ENCODE measurements around the gene RAP1B.
"Not testable (repeated sequence)": the region's sequence is repeated elsewhere in the genome, so short reads cannot be mapped to it uniquely, and the experiment has no call there.

The RAP1B gene

DNA sequence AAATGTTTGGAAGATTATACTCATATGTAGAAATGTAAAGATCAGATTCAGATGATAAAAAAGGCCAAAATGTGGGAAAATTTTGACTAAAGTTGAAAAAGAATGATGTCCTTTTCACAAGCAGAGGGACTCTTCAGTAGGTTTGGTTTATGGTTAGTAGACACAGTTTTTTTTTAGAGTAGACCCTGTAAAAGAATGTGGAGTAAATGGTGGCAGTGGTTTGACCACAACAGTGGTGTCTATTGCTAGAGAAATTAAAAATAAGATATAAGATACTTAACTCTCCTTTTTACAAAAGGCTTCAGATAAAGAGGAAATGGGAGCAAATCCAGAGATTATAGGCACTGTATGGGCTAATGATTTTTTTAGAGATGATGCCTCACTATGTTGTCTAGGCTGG lies 21.8 kb downstream of the RAP1B start:
- in situ Hi-C loops (cut with MboI; ENCODE audit: low sequenced_read_pairs): no loop called here

DNA sequence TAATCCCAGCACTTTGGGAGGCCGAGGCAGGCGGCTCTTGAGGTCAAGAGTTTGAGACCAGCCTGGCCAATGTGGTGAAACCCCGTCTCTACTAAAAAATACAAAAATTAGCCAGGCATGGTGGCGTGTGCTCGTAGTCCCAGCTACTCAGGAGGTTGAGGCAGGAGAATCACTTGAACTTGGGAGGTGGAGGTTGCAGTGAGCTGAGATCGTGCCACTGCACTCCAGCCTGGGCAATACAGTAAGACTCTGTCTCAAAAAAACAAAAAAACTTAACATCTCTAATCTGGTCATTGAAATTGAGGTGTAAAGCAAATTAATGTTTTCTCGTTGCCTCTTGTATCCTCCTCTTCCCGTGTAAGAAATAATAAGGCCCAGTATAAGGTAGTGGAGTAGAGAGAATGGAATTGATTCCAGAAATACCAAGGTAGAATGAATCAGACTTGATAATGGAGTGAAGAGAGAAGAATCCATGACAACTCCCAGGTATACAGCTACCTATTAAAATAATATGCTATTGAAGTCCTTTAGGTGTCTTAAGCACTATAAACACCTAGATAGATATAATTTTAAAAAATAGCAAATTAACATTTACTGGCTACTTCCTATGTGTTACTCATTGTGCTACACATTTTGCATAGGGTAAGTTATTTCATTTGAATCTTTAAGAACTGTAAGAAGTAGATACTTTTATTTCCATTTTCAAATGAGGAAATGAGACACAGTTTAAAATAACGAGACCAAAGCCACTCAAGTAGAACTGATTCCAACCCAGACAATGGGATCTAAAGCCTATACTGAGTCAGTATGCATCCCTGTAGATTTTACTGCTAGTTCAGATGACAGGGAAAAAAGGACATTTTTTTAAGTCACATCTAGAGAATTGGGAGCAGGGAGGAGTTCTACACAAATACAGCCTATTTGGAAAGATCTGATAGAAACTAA lies 23.2 kb downstream of the RAP1B start:
- in situ Hi-C loops (cut with MboI; ENCODE audit: low sequenced_read_pairs): no loop called here

DNA sequence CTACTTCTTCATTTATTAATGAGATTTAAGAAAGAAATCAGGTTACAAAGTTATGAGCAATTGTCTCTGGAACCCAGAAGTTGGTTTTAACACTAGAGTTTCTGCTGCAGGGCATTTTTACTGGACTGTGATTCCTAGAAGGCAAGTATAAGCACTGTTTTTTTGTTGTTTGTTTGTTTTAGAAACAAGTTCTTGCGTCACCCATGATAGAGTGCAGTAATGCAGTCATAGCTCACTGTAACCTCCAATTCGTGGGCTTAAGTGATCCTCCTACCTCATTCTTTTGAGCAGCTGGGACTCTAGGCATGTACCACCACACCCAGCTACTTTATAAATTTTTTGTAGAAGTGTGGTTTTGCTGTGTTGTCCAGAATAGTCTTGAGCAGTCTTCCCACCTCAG lies 25.6 kb downstream of the RAP1B start:
- in situ Hi-C loops (cut with MboI; ENCODE audit: low sequenced_read_pairs): no loop called here

DNA sequence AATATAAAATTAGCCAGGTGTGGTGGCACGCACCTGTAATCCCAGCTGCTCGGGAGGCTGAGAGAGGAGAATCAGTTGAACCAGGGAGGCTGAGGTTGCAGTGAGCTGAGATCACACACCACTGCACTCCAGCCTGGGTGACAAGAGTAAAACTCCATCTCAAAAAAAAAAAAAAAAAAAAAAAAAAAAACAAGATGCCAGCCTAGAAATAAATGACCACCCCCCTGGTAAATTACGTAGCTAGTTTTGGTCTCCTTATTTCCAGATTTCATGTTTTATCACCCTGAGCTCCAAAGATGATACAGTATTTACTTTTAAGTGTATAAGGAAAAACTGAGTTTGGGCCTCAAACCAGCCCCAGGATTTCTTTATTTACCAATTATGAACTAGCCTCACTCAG lies 26.7 kb downstream of the RAP1B start:
- in situ Hi-C loops (cut with MboI; ENCODE audit: low sequenced_read_pairs): not testable (repeated sequence)

DNA sequence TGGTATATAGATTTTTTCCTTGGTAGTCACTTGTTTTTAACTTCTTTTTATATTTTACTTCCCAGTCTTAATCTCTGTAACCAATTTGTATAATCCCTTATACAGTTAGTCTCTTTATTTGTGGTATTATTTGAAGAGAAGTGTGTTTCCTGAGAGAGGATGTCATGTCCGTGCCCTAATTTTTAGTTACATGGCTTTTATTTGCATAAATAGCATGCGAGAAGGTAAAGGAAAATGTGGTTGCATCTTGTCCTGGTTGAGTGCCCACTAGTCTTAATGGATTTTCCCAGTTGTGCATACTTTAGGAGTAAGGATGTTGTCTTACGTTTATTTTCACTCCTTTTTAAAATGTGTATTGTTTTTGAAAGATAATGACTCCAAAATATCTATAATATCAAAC lies 27.5 kb downstream of the RAP1B start:
- in situ Hi-C loops (cut with MboI; ENCODE audit: low sequenced_read_pairs): no loop called here

DNA sequence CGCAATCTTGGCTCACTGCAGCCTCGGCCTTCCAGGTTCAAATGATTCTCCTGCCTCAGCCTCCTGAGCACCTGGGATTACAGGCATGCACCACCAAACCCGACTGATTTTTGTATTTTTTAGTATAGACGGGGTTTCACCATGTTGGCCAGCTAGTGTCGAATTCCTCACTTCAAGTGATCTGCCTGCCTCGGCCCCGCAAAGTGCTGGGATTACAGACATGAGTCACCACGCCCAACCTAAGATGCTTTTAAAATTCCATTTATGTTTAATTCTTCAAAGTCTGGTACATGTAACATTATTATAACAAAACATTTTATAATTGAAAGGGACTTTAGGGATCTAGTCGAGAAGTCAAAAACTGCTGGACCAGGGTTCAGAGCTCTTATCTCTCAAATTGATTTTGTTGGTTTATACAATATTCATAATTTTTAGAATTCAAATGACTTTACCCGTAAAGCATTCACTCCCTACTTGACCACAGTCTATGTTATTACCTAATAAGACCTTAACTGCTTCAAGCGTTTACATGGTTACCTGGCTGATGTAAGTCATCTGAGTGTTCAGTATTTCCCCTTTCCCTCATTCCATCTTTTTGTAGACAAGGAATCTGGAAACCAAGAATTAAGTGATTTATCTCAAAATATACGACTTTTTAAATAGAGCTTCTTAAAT lies 28.2 kb downstream of the RAP1B start:
- in situ Hi-C loops (cut with MboI; ENCODE audit: low sequenced_read_pairs): no loop called here

DNA sequence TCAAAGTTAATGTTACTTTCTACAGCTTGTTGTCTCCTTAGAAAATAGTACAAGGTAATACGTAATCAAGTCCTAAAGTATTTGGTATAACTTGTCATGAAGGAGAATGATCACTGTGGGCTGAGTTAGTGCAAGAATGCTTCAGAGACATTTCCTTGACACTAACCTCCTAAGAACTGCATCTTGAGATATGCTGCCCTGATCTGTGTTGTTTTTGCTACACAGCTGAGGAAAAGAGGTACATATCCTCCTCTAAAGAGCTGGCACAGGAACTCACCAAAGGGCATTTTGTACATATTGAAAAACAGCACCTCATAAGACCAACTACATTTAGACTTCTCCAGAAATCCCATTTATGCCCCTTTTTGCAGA lies 28.7 kb downstream of the RAP1B start:
- in situ Hi-C loops (cut with MboI; ENCODE audit: low sequenced_read_pairs): no loop called here

DNA sequence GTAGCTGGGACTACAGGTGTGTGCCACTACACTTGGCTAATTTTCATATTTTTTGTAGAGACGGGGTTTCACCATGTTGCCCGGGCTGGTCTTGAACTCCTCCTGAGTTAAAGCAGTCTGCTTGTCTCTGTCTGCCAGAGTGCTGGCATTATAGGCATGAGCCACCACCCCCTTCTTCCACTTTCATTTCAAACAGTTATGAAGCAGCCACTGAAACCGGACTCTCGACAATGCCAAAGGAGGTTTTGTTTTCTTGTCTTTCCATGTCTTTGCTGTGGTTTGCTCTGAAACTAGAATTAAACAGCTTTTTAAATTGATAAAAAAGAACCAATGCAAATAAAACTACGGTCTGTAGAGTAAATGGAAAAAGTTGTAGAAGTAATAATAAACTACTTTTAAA lies 30.4 kb downstream of the RAP1B start:
- in situ Hi-C loops (cut with MboI; ENCODE audit: low sequenced_read_pairs): no loop called here

DNA sequence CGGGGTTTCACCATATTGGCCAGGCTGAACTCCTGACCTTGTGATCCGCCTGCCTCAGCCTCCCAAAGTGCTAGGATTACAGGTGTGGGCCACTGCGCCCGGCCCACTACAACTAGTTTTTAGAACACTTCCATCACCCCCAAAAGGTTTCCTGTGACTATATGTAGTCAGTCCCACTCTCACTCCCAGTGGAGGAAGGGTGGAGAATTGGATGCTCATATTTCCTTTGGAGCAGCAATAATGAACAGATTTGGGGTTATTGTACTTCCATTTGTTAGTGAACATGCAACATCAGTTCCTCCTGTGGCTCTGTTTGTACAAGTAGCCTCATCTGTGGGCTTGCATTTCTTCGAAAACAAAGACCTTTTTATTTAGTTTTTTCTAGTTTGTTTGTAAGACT lies 35.8 kb downstream of the RAP1B start:
- in situ Hi-C loops (cut with MboI; ENCODE audit: low sequenced_read_pairs): no loop called here

DNA sequence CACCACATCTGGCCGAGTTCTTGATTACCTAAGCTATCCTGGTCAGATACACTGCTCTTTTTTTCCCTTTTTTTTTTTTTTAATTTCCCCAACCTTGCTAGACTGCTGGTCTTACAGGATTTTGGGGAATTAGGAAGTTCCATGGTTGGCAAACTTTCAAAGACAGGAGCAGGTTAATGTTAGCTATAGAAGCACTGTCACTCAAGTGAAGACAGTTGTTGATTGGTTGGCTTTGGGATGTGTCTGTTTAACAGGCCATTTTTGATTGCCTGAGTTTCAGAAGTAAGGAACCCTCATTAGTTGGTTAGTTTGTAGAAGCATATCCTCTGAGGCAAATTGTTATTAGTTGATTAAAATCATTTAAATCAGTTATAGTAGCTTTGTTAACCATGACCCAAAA lies 36.8 kb downstream of the RAP1B start:
- in situ Hi-C loops (cut with MboI; ENCODE audit: low sequenced_read_pairs): no loop called here

DNA sequence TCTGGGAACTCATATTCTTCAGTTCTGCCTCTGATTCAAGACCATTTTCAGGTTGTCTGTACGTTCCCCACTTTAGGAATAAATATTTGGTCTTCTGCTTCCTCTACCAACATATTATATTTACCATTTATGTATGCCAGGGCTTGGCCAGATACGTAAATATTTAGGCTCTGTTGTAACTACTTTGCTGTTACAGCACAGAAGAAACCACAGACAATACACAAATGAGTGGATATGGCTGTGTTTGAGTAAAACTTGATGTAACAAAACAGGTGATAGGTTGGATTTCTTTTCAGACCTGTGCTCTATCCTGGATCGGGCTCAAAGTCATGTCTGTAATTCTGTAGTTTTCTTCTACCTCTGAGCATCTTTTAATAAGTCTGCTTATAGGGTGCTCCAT lies 37.5 kb downstream of the RAP1B start:
- in situ Hi-C loops (cut with MboI; ENCODE audit: low sequenced_read_pairs): no loop called here

DNA sequence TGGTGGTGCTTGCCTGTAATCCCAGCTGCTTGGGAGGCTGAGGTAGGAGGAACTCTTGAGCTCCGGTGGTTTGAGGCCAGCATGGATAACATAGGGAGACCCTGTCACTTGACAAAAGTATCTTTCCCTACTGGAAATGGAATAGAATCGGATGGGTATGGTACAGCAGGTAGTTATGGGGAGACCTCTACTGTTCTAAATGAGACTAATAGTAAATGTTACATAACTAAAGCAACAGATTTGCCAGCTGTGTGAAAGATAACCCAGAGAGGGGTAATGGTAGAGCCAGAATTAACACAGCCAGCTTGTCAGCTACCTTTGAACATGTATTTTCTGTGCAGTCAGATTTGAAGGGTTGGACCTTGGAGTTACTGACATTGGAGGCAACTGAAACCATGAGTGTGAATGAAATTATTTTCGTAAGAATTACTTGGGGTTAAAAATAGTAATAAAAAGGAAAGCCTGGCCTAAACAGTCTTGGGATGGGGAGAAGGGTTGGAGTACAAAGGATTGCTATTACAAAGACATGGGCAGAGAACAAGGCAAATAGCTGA lies 54.4 kb downstream of the RAP1B start:
- in situ Hi-C loops (cut with MboI; ENCODE audit: low sequenced_read_pairs): no loop called here

DNA sequence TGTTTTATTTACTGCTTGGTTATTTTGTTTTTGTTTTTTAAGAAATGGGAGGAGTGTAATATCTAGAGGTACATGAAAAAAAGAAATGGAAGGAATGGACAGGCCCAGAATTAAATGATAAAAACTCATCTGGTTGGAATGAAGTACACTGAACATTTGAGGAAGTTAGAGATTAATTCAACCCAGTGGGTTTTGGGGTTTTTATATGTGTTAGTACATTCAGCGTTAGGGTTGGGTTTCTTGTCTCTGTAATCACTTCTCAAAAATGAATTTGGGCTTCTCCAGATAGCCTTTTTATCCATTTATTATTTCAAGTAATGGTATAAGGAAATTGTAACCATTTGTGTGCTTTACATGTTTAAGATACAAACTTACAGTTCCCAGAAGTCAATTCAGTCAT lies 56.6 kb downstream of the RAP1B start:
- in situ Hi-C loops (cut with MboI; ENCODE audit: low sequenced_read_pairs): no loop called here

DNA sequence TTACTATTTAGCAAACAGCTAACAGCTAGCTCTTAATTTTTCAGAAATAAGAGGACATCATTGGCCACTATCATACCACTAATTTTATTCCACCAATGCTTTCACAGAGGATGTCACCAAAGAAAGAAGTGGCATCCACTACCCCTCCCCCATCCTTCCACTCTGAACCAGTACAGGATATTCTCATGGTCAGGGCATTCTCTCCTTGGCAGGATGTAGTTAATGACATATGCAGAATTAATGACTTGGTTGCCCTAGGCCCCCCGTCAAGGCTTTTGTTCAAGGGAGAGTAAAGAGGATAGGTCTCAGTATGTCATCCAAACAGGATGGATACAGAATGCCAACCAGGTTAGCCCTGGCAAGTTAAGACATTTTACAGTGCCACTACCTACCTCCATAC lies 57.2 kb downstream of the RAP1B start:
- in situ Hi-C loops (cut with MboI; ENCODE audit: low sequenced_read_pairs): no loop called here

DNA sequence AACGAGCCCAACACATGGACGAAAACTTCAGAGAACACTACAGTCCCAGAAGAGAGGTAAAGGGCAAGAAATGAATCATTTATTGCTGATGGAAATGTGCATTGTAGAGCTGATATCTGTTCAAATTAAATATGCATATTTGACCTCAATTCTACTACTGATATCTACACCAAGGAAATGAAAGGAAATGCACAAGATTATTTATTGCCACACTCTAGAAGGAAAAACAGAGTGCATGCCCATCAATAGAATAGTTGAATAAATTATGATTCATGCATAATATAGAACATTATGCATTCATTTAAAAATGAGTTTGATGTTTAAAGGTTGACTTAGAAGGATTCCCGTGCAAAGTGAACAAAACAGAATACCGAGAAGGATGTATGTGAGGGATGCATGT lies 60.5 kb downstream of the RAP1B start:
- in situ Hi-C loops (cut with MboI; ENCODE audit: low sequenced_read_pairs): no loop called here

DNA sequence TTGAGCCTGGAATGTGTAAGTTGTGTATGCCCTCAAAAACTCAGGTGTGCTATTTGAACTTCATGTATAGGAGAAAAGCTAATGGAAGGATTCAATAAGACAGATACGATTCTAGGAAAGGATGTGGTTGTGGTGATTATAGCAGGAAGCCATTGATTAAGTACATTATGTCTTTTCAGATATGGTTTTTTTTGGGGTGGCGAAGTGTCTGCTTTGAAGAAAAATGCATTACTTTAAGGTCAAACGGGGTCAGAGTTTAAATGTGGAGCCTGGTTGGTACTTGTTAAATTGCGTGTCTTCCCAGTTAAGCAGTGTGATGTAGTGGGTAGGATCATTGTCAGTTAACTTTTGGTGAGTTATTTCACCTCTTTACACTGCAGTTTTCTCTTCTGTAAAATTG lies 63.1 kb downstream of the RAP1B start:
- in situ Hi-C loops (cut with MboI; ENCODE audit: low sequenced_read_pairs): no loop called here

DNA sequence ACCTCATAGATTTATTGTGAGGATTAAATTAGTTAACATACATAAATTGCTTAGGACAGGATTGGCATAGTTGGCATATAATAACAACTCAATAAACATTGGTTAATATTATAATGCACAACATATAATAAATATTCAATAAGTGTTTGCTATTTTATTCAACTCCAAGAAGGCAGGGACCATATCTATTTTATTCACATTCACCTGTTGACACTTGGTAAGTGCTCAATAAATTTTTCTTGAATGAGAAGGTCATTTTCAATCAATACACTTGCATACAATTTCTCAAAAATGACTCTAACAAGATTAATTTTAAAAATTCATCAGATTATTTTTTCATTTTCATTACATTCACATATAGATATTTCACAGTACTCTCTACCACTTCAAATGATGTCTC lies 63.7 kb downstream of the RAP1B start:
- in situ Hi-C loops (cut with MboI; ENCODE audit: low sequenced_read_pairs): no loop called here

DNA sequence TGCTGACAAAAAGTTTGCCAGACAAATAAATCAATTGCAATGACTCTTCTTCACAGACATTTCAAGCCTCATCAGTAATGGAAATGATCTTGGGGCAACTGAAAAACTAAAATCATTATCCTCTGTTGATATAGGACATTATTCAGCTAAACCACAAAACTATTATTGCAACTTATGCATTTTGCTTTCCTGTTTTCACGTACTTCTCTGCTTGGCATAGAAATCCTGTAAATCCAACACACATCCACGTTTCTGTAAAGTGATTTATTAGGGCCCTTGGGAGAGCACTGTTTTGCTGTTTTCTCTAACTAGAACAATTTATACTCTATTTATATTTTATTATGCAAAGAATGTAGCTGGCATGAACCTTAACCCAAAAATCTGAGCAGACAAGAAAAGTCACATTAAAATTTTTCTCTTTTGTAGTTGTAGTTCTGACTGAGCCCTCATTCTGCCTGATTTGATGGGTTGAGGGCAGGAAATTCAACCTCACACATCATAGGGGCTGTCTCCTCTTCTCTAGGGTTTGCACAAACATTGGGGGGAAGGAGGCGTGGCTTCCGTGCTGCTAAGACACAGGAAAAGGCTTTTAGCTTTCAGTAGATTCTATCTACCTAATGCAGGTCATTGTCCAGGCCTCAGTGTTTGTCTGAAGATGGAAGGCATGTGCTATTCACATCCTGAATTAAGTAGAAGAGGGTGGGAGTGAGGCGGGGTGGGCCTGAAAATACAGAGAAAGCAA lies 64.6 kb downstream of the RAP1B start:
- in situ Hi-C loops (cut with MboI; ENCODE audit: low sequenced_read_pairs): no loop called here

DNA sequence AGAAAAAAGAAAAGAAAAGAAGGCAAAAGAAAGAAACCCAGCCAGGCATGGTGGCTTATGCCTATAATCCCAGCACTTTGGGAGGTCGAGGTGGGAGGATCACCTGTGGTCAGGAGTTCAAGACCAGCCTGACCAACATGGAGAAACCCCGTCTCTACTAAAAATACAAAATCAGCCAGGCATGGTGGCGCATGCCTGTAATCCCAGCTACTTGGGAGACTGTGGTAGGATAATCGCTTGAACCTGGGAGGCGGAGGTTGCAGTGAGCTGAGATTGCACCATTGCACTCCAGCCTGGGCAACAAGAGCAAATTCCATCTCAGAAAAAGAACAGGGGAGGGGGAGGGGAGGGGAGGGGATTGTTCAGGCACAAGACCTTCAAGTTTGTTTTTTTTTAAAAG lies 66.2 kb downstream of the RAP1B start:
- in situ Hi-C loops (cut with MboI; ENCODE audit: low sequenced_read_pairs): not testable (repeated sequence)

DNA sequence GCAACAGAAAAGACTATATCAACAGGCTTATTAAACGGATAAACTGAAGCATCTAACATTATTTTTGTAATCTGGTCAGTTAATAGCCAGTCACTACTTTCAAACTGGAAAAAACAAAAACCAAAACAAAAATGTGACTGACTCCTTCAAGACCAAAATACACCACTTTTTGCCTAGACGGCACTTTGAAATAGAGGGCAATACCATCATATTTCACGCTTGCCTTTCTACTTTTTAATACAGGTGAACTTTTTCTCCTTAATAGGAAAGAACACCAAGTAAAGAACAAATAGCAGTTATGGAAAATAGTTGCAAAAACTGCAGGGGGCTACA lies 75.5 kb downstream of the RAP1B start:
- in situ Hi-C loops (cut with MboI; ENCODE audit: low sequenced_read_pairs): no loop called here
